ENCODE results near the gene KLHDC10. TPM values are rescaled to one million over a fixed set of nuclear protein-coding genes. Genes with fewer than 3 reads are reported as not detected.

The KLHDC10 gene
- total RNA-seq, 2 donors from 2014 or later: 22.6 to 24.6 TPM

DNA sequence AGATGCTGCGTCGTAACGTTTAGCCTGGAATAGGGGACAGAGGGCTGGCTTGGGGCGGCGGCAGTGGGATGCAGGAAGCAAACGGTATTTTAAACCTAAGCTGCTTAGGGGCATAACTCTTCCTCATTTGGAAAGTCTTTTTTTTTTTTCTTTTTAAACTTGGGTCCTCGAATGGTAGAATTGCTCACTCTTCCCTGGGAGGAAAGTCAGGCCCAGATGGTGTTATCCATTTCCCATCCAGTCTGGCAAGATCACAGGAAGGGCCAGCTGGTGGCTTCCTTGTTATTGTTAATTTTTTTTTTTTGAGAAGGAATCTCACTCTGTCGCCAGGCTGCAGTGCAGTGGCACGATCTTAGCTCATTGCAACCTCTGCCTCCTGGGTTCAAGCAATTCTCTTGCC lies 78.2 kb downstream of the KLHDC10 start:
- DNase-seq (ENCODE audit: low spot score): no peak
- intact Hi-C loops (cut with DNase I): no loop called here

GRCh38 chr7:130149281-130150139 lies 79.2 kb downstream of the KLHDC10 start:
- DNase-seq (ENCODE audit: low spot score): peak; percentile 76

DNA sequence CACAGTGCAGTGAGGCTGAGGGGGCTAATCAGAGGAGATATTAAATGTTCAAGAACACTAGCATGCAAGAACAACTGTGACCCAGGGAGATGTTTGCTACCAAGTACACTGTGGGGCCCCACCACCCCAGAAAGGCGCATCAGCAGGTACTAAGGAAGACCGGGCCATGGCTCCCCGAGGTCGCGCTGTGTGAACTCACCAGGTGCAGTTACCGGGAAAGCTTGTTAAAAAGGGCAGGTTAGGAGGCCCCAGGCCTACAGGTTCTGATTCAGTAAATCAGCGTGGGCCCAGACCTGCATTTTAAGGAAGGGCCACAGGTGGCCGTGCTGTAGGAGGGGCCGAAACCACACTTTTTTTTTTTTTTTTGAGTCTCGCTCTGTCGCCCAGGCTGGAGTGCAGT lies 80.3 kb downstream of the KLHDC10 start:
- intact Hi-C loops (cut with DNase I): no loop called here
- peak; percentile 53 for DNase-seq (ENCODE audit: low spot score)

More at GRCh38 chr7:130149281-130150139, 79.2 kb downstream of the KLHDC10 start:
- intact Hi-C loops (cut with DNase I): no loop called here

DNA sequence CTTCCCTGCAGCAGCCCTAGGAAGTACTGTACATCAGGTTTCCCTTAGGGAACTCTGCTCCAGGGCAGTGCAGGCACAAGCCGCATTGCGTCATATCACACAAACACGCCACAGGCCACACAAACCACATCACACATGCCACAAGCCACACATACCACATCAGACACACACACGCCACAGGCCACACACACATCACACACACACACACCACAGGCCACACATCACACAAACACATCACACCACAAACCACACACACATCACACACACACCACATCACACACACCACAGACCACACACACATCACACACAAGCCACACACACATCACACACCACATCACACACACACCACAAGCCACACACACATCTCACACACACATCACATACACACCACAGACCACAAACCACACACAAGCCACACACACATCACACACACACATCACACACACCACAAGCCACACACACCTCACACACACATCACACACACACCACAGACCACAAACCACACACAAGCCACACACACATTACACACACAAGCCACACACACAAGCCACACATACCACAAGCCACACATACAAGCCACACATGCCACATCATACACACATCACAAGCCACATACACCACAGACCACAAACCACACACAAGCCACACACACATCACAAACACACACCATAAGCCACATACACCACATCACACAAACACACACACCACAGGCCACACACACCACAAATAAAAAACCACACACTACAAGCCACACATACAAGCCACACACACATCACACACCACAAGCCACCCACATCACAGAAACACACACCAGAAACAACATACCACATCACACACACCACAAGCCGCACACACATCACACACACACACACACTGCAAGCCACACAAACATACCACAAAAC lies 81.5 kb downstream of the KLHDC10 start:
- intact Hi-C loops (cut with DNase I): no loop called here
- no peak for DNase-seq (ENCODE audit: low spot score)

GRCh38 chr7:130152493-130153210 lies 82.3 kb downstream of the KLHDC10 start:
- intact Hi-C loops (cut with DNase I): no loop called here
- DNase-seq (ENCODE audit: low spot score): no peak

- intact Hi-C loops (cut with DNase I): no loop called here
Observed at GRCh38 chr7:130153211-130153908, 83.0 kb downstream of the KLHDC10 start.

DNA sequence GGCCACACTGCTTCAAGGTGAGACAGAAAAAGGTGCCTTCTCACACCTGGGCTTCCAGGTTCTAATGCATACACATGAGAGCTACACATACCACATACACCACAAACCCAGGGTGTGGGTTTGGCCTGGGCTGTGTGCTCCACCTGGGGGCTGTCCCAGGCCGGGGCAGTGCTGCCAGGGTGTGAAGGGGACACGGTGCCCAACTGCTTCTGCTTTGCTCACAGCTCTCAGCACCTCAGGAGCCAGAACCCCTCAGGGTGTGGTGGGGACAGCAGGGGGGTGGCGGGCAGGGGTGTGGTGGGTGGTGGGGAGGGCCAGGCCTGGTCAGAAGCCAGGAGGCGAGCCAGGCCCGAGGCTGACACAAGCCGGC lies 83.8 kb downstream of the KLHDC10 start:
- DNase-seq (ENCODE audit: low spot score): no peak
- intact Hi-C loops (cut with DNase I): no loop called here

More at GRCh38 chr7:130153211-130153908, 83.0 kb downstream of the KLHDC10 start:
- DNase-seq (ENCODE audit: low spot score): peak; percentile 79

DNA sequence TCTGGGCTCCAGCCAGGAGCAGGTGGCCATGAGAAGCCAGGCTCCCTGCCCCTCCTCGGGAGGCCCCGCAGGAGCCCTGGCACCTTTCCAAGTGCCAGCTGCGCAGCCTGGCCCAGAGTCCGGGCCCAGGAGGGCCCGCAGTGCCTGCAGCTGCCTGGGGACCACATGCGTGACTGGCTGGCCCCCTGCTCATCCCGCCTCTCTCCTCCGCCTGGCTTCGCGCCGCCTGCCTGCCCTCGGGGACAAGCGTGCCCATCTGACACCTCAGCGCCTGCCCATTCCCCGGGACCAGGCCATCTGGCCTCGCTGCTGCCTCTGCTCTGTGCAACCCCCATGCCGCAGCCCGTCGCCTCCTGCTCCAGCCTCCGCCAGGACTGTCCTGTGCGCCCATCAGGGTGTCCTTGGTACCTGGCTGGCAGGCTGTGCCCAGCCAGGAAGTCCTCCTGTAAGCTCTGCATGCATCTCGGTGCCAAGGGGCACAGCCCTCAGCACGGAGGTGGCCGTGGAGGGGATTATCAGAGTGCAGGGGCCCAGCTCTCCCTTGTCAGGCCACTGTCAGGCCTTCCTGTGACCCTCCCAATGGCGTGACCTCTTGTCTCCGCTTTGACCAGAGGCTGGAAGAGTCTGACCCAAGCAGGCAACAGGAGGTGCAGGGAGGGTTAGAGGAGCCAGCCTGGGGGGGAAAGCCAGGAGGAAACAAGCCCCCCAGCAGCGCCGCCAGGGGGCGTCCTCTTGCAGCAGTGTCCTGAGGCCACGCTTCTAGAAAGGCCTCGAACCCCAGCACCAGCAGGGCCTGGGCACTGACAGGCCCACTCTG lies 84.4 kb downstream of the KLHDC10 start:
- intact Hi-C loops (cut with DNase I): no loop called here
- DNase-seq (ENCODE audit: low spot score): no peak

DNA sequence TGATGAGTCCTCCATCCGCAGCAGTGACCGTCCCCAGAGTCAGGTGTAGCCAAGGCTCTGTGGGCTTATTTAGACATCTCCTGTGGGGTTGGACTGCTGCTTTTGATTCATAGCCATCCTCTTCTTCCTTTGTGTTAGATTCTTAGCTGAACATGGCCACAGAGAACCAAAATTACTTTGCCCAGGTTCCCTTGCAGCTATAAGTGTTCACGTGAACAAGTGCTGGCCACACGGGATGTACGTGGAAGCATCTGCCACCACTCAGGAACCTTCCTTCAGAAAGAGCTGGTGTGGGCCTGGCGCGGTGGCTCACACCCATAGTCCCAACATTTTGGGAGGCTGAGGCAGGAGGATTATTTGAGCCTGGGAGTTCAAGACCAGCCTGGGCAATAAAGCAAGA lies 85.8 kb downstream of the KLHDC10 start:
- DNase-seq (ENCODE audit: low spot score): no peak
- intact Hi-C loops (cut with DNase I): no loop called here

GRCh38 chr7:130157700-130158099 lies 87.4 kb downstream of the KLHDC10 start:
- intact Hi-C loops (cut with DNase I): no loop called here
- no peak for DNase-seq (ENCODE audit: low spot score)

GRCh38 chr7:130160023-130160422 lies 89.7 kb downstream of the KLHDC10 start:
- intact Hi-C loops (cut with DNase I): no loop called here
- no peak for DNase-seq (ENCODE audit: low spot score)

- DNase-seq (ENCODE audit: low spot score): no peak
- intact Hi-C loops (cut with DNase I): no loop called here
Observed at GRCh38 chr7:130160455-130160854, 90.1 kb downstream of the KLHDC10 start.

DNA sequence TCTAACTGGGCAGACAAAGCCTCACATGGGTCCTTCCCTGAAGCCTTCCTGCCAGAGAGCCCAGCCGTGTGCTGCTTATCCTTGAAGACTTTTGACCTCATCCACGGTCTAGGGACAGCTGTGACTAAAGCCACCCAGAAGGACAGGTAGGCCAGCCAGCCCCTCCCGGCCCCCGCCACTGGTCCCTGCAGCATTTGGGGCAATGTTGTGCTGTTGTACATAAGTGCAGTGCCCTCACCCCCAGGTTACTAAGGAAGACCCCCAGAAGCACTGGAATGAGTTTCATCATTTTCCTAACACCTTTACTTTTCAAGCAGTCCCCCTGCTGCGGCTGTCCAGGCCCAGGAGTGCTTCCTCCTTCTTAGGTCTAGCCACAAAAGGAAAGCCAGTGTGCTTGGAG lies 91.9 kb downstream of the KLHDC10 start:
- intact Hi-C loops (cut with DNase I): no loop called here
- DNase-seq (ENCODE audit: low spot score): no peak

GRCh38 chr7:130174237-130174959 lies 104.1 kb downstream of the KLHDC10 start:
- no peak for DNase-seq (ENCODE audit: low spot score)
- intact Hi-C loops (cut with DNase I): no loop called here

DNA sequence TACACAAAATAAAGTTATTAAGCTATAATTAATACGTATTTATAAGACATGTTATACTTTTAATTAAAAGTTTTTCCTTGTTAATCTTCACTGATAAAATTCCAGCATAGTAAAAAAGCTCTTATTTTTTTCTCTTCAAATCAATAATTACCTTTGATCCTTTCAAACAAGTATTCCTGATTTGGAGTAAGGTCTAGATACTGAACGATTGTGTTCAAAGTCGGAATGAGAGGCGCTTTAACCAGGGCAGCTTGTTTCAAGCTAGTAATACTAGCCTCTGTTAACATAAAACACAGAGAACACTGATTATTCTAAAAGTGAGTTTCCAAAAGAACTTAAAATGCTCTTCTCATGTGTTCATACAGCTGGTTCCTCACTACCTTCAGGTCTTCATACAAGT lies 107.9 kb downstream of the KLHDC10 start:
- no peak for DNase-seq (ENCODE audit: low spot score)
- intact Hi-C loops (cut with DNase I): no loop called here

- no peak for DNase-seq (ENCODE audit: low spot score)
- intact Hi-C loops (cut with DNase I): no loop called here
Observed at GRCh38 chr7:130179631-130180030, 109.3 kb downstream of the KLHDC10 start.

- intact Hi-C loops (cut with DNase I): no loop called here
- DNase-seq (ENCODE audit: low spot score): no peak
Observed at GRCh38 chr7:130180571-130181262, 110.4 kb downstream of the KLHDC10 start.

Measured in posterior vena cava (tissue), 2 donors.